GM12872 (cell line): ENCODE results near the gene M1AP.

ENCODE experiments used
- CTCF ChIP-seq: IDR thresholded peaks from 3 replicates; pipeline ENCODE4 v1.5.1; 2011; ENCODE audit warnings: low read depth, mild to moderate bottlenecking, low read length, moderate library complexity; ENCODE audit not compliant: insufficient read depth

The M1AP gene

GRCh38 chr2:74536166-74536950 is 111.8 kb downstream of the M1AP start:
- no peak for TF ChIP-seq CTCF

- no peak for TF ChIP-seq CTCF
These were observed 112.6 kb downstream of the M1AP start for GRCh38 chr2:74535440-74535965.

GRCh38 chr2:74534411-74534810 is 113.7 kb downstream of the M1AP start:
- no peak for TF ChIP-seq CTCF

- no peak for TF ChIP-seq CTCF
These were observed 114.7 kb downstream of the M1AP start for GRCh38 chr2:74533464-74533863.

GRCh38 chr2:74532222-74532621 is 115.9 kb downstream of the M1AP start:
- TF ChIP-seq CTCF = peak; percentile 24; the same call in 1 of the 3 replicates

GRCh38 chr2:74531666-74532065 is 116.5 kb downstream of the M1AP start:
- TF ChIP-seq CTCF = no peak

GRCh38 chr2:74530239-74531187 is 117.6 kb downstream of the M1AP start:
- TF ChIP-seq CTCF = no peak
